Measurements from ENCODE around the gene JAM3. TPM values are rescaled to one million over a fixed set of nuclear protein-coding genes. Genes with fewer than 3 reads are reported as not detected.

Gene JAM3
- total RNA-seq (2021) (32.7 to 34.1 TPM (median 32.9 TPM) in 3 replicates), Bru-seq, nascent RNA (percentile 66 among the genes with signal in this experiment)
- long read RNA-seq, experiment 1, transcript JAM3-201 (9 exons, 3,912 nt): major isoform, 132 of 168 reads
- long read RNA-seq, experiment 1, partial matches to known transcripts: 21 of 168 reads
- long read RNA-seq, experiment 1, other reads (novel, unspliced or antisense): 13 of 168 reads
- long read RNA-seq, experiment 2, transcript JAM3-201 (9 exons, 3,912 nt): major isoform, 19 of 52 reads
- long read RNA-seq, experiment 2, partial matches to known transcripts: 3 of 52 reads
- long read RNA-seq, experiment 2, other reads (novel, unspliced or antisense): 28 of 52 reads
- long read RNA-seq, experiment 3, partial matches to known transcripts: 1 of 5 reads
- long read RNA-seq, experiment 3, other reads (novel, unspliced or antisense): 2 of 5 reads

DNA sequence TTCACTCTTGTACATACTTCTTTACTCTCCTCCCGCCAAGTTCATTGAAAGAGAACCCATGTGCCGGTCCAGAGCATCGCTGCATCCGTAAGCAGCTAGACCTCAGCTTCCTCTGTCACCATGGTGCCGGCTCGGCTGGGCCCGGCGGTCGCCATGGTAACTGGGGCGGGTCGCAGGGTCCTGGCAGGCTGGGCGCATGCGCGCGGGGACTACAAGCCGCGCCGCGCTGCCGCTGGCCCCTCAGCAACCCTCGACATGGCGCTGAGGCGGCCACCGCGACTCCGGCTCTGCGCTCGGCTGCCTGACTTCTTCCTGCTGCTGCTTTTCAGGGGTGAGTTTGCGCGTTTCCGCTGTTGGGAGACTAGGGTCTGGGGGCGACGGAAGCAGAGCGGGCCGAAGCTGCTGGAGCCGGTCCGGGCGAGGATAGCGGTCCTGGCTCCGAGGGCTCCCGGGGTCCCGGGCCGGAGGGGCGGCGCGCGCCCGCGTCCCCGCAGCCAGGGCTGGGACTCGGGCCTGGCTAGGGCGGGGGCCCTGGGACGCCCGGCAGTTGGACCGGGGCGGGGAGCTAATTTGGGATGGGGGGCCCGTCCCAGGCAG is at the start of gene JAM3:
Gene JAM3 (plus strand): TSS at position 244 of the 597 bp plus-strand sequence. CDS start 12 bp downstream, at position 256.
- peak; percentile 87 for ATAC-seq
- TF ChIP-seq SP1 (CRISPR knock-in tag; conservative IDR thresholded peaks at IDR 0.05) (peak; percentile 48; the same call in 1 of the 2 replicates), TEAD1 (CRISPR knock-in tag; IDR thresholded peaks at IDR 0.05) (0 out of 2 replicates have a peak, but pooled peaks have one; percentile 41), ZBTB21 (CRISPR knock-in tag; IDR thresholded peaks at IDR 0.05; ENCODE audit: borderline replicate concordance) (peak; percentile 44; the same call in 1 of the 2 replicates), SMAD3 (CRISPR knock-in tag; IDR thresholded peaks at IDR 0.05; ENCODE audit: borderline replicate concordance) (peak; percentile 44; the same call in 1 of the 2 replicates), GRHL2 (CRISPR knock-in tag; IDR thresholded peaks at IDR 0.05; ENCODE audit: insufficient replicate concordance, severe bottlenecking) (no peak), NR3C1 (CRISPR knock-in tag; conservative IDR thresholded peaks at IDR 0.05; ENCODE audit: low read depth) (peak; percentile 79; the same call in 1 of the 2 replicates), FOXP1 (CRISPR knock-in tag; IDR thresholded peaks at IDR 0.05; ENCODE audit: borderline replicate concordance) (peak; percentile 83; the same call in 1 of the 2 replicates), FOXK1 (CRISPR knock-in tag; IDR thresholded peaks at IDR 0.05) (peak; percentile 62; the same call in 1 of the 2 replicates), CBFB (CRISPR knock-in tag; IDR thresholded peaks at IDR 0.05; ENCODE audit: low read depth) (peak; percentile 32; the same call in 1 of the 2 replicates), ZNF317 (CRISPR knock-in tag; IDR thresholded peaks at IDR 0.05; ENCODE audit: borderline replicate concordance, low read depth) (no peak; the same call in 1 of the 2 replicates), ETV6 (CRISPR knock-in tag; IDR thresholded peaks at IDR 0.05) (peak; percentile 81), ZNF416 (CRISPR knock-in tag; IDR thresholded peaks at IDR 0.05) (no peak), OVOL2 (CRISPR knock-in tag; IDR thresholded peaks at IDR 0.05; ENCODE audit: borderline replicate concordance) (no peak)
- TF ChIP-seq, protein P1, sequence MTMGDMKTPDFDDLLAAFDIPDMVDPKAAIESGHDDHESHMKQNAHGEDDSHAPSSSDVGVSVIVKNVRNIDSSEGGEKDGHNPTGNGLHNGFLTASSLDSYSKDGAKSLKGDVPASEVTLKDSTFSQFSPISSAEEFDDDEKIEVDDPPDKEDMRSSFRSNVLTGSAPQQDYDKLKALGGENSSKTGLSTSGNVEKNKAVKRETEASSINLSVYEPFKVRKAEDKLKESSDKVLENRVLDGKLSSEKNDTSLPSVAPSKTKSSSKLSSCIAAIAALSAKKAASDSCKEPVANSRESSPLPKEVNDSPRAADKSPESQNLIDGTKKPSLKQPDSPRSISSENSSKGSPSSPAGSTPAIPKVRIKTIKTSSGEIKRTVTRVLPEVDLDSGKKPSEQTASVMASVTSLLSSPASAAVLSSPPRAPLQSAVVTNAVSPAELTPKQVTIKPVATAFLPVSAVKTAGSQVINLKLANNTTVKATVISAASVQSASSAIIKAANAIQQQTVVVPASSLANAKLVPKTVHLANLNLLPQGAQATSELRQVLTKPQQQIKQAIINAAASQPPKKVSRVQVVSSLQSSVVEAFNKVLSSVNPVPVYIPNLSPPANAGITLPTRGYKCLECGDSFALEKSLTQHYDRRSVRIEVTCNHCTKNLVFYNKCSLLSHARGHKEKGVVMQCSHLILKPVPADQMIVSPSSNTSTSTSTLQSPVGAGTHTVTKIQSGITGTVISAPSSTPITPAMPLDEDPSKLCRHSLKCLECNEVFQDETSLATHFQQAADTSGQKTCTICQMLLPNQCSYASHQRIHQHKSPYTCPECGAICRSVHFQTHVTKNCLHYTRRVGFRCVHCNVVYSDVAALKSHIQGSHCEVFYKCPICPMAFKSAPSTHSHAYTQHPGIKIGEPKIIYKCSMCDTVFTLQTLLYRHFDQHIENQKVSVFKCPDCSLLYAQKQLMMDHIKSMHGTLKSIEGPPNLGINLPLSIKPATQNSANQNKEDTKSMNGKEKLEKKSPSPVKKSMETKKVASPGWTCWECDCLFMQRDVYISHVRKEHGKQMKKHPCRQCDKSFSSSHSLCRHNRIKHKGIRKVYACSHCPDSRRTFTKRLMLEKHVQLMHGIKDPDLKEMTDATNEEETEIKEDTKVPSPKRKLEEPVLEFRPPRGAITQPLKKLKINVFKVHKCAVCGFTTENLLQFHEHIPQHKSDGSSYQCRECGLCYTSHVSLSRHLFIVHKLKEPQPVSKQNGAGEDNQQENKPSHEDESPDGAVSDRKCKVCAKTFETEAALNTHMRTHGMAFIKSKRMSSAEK (CRISPR knock-in tag; IDR thresholded peaks at IDR 0.05; ENCODE audit: borderline replicate concordance): no peak
- TF ChIP-seq, protein P2, sequence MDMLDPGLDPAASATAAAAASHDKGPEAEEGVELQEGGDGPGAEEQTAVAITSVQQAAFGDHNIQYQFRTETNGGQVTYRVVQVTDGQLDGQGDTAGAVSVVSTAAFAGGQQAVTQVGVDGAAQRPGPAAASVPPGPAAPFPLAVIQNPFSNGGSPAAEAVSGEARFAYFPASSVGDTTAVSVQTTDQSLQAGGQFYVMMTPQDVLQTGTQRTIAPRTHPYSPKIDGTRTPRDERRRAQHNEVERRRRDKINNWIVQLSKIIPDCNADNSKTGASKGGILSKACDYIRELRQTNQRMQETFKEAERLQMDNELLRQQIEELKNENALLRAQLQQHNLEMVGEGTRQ (CRISPR knock-in tag; IDR thresholded peaks at IDR 0.05): no peak
- TF ChIP-seq, protein P3, sequence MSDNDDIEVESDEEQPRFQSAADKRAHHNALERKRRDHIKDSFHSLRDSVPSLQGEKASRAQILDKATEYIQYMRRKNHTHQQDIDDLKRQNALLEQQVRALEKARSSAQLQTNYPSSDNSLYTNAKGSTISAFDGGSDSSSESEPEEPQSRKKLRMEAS (CRISPR knock-in tag; IDR thresholded peaks at IDR 0.05): peak; percentile 50
- TF ChIP-seq, protein P4, sequence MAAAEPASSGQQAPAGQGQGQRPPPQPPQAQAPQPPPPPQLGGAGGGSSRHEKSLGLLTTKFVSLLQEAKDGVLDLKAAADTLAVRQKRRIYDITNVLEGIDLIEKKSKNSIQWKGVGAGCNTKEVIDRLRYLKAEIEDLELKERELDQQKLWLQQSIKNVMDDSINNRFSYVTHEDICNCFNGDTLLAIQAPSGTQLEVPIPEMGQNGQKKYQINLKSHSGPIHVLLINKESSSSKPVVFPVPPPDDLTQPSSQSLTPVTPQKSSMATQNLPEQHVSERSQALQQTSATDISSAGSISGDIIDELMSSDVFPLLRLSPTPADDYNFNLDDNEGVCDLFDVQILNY (CRISPR knock-in tag; IDR thresholded peaks at IDR 0.05): peak; percentile 82
- TF ChIP-seq, protein P5, sequence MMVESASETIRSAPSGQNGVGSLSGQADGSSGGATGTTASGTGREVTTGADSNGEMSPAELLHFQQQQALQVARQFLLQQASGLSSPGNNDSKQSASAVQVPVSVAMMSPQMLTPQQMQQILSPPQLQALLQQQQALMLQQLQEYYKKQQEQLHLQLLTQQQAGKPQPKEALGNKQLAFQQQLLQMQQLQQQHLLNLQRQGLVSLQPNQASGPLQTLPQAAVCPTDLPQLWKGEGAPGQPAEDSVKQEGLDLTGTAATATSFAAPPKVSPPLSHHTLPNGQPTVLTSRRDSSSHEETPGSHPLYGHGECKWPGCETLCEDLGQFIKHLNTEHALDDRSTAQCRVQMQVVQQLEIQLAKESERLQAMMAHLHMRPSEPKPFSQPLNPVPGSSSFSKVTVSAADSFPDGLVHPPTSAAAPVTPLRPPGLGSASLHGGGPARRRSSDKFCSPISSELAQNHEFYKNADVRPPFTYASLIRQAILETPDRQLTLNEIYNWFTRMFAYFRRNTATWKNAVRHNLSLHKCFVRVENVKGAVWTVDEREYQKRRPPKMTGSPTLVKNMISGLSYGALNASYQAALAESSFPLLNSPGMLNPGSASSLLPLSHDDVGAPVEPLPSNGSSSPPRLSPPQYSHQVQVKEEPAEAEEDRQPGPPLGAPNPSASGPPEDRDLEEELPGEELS (CRISPR knock-in tag; IDR thresholded peaks at IDR 0.05): no peak
- TF ChIP-seq, protein P6, sequence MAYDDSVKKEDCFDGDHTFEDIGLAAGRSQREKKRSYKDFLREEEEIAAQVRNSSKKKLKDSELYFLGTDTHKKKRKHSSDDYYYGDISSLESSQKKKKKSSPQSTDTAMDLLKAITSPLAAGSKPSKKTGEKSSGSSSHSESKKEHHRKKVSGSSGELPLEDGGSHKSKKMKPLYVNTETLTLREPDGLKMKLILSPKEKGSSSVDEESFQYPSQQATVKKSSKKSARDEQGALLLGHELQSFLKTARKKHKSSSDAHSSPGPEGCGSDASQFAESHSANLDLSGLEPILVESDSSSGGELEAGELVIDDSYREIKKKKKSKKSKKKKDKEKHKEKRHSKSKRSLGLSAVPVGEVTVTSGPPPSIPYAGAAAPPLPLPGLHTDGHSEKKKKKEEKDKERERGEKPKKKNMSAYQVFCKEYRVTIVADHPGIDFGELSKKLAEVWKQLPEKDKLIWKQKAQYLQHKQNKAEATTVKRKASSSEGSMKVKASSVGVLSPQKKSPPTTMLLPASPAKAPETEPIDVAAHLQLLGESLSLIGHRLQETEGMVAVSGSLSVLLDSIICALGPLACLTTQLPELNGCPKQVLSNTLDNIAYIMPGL (CRISPR knock-in tag; IDR thresholded peaks at IDR 0.05): peak; percentile 75; the same call in 1 of the 2 replicates
- H3K4me3 Mint-ChIP-seq: peak within 1 kb of the TSS; percentile 97
- peaks cover 52% of the 10 kb centered on the region for H3K4me1 Mint-ChIP-seq
- peak; percentile 99 for DNase-seq (ENCODE audit: low spot score)
- peak within 1 kb of the TSS; percentile 85; the same call in 1 of the 2 replicates for H3K27ac Mint-ChIP-seq
- H3K36me3 Mint-ChIP-seq: no peaks in the 10 kb centered on the region
- no peaks in the 10 kb centered on the region for H3K9me3 Mint-ChIP-seq
- POLR2A ChIA-PET: interaction anchor here (0.6 to 1.2 kb wide), 3 partner anchors 9 to 19 kb away, joined by 3 to 4 read pairs (median 3); no protein-coding TSS in a partner anchor
- peaks cover 30% of the 10 kb centered on the region for H3K27me3 Mint-ChIP-seq (ENCODE audit: low read depth)
- CTCF ChIA-PET: interaction anchor here (0.7 to 3.8 kb wide), 7 partner anchors 8 to 247 kb away, joined by 3 to 20 read pairs (median 6); no protein-coding TSS in a partner anchor

All from WTC11 (cell line).